HL-60 (cell line): ENCODE measurements around the gene NOS1AP.

ENCODE experiments used
- DNase-seq, 2 experiments: peaks; one replicate each; pipeline ENCODE4 v3.0.0-alpha.2; 2010 to 2020; ENCODE audit warnings: low read depth in 1 of 2, low spot score in 1 of 2
- H3K27ac ChIP-seq: fragments of 250-450 bp; sonication (Bioruptor Pico); replicated peaks from 2 replicates; pipeline ENCODE4 v1.5.1; 2020; ENCODE audit warnings: mild to moderate bottlenecking, moderate library complexity
- H3K27me3 ChIP-seq: fragments of 250-450 bp; sonication (Bioruptor Pico); 2 replicates; pipeline ENCODE4 v1.5.1; 2021; ENCODE audit warnings: mild to moderate bottlenecking, moderate library complexity; ENCODE audit not compliant: insufficient read depth, poor library complexity, severe bottlenecking
- H3K4me3 ChIP-seq: replicated peaks from 2 replicates; pipeline ENCODE4 v1.5.1; 2011; ENCODE audit warnings: mild to moderate bottlenecking, control low read depth, low read length; ENCODE audit not compliant: insufficient read depth
- CTCF ChIP-seq: IDR thresholded peaks from one replicate; pipeline ENCODE4 v1.5.1; 2011; ENCODE audit warnings: low read length, control low read depth, inconsistent platforms; ENCODE audit not compliant: insufficient read depth
- GABPA ChIP-seq: IDR thresholded peaks from 2 replicates; pipeline ENCODE4 v1.6.1; 2012; ENCODE audit warnings: low read depth
- POLR2AphosphoS5 ChIP-seq: IDR thresholded peaks from 2 replicates; pipeline ENCODE4 v1.6.1; 2012; ENCODE audit warnings: low read depth
- REST ChIP-seq: IDR thresholded peaks from 2 replicates; pipeline ENCODE4 v1.6.1; 2012; ENCODE audit warnings: low read depth; ENCODE audit not compliant: insufficient replicate concordance
- SPI1 ChIP-seq: IDR thresholded peaks from 2 replicates; pipeline ENCODE4 v1.6.1; 2012; ENCODE audit warnings: low read depth, mild to moderate bottlenecking, borderline replicate concordance

The NOS1AP gene

GRCh38 chr1:162059721-162060120 lies 9.8 kb upstream of the NOS1AP start:
- Histone ChIP-seq H3K4me3 (no peak overlapping the region), H3K27me3 (no peaks in the 10 kb centered on the region), H3K27ac (no peak overlapping the region)
- no peak for DNase-seq
- TF ChIP-seq CTCF (no peak), POLR2AphosphoS5 (no peak), GABPA (no peak), SPI1 (no peak), REST (no peak)

GRCh38 chr1:162060314-162060713 lies 9.2 kb upstream of the NOS1AP start:
- Histone ChIP-seq H3K27ac (no peak overlapping the region), H3K27me3 (no peaks in the 10 kb centered on the region), H3K4me3 (no peak overlapping the region)
- no peak for DNase-seq
- TF ChIP-seq SPI1 (no peak), REST (no peak), POLR2AphosphoS5 (no peak), CTCF (no peak), GABPA (no peak)

GRCh38 chr1:162062542-162063015 lies 6.9 kb upstream of the NOS1AP start:
- H3K27me3 ChIP-seq: no peaks in the 10 kb centered on the region
- TF ChIP-seq CTCF (no peak), GABPA (no peak), POLR2AphosphoS5 (no peak), SPI1 (no peak), REST (no peak)
- no peak overlapping the region for H3K27ac ChIP-seq
- no peak for DNase-seq
- no peak overlapping the region for H3K4me3 ChIP-seq
